A673 (cell line): Measurements from ENCODE around the gene PACSIN2. TPM values are rescaled to one million over a fixed set of nuclear protein-coding genes. Genes with fewer than 3 reads are reported as not detected.
A peak's percentile ranks its signal among the peaks of the same experiment; 100 is the strongest.

Experiments
- BruUV-seq: library from RNA; stranded (reverse); fragments of 400-500 nt; replicated peaks from 2 replicates; lab custom pipeline; 2021; lab: Mats Ljungman, UMichigan
- CTCF ChIA-PET: fragments of 300-600 bp; sonication (Branson Sonifier 250); formaldehyde crosslinking; loops from one replicate; lab custom pipeline; 2022; ENCODE audit warnings: antibody characterized with exemption; lab: Charles Lee
- POLR2A ChIA-PET: fragments of 300-600 bp; sonication (Branson Sonifier 250); formaldehyde crosslinking; loops from one replicate; lab custom pipeline; 2022; ENCODE audit warnings: antibody characterized with exemption; ENCODE audit not compliant: low non-redundant PET; lab: Charles Lee
- DNase-seq: peaks from one replicate; pipeline ENCODE4 v3.0.0-alpha.2; 2015; ENCODE audit warnings: low spot score
- H3K27ac ChIP-seq: fragments of 200-600 bp; sonication (generic); 2 replicates; pipeline ENCODE4 v1.5.1; 2016; ENCODE audit warnings: mixed run types, low read depth, mild to moderate bottlenecking, mixed read lengths, antibody characterized with exemption, low read length; ENCODE audit not compliant: poor library complexity, severe bottlenecking
- H3K27me3 ChIP-seq: fragments of 200-600 bp; sonication (generic); replicated peaks from 2 replicates; pipeline ENCODE4 v1.6.1; 2017; ENCODE audit warnings: mixed run types, low read depth, mild to moderate bottlenecking, mixed read lengths, antibody characterized with exemption, low read length; ENCODE audit not compliant: insufficient read depth, poor library complexity
- H3K36me3 ChIP-seq: fragments of 200-600 bp; sonication (generic); 2 replicates; pipeline ENCODE4 v1.6.1; 2016; ENCODE audit warnings: mixed run types, mild to moderate bottlenecking, mixed read lengths, antibody characterized with exemption, low read length; ENCODE audit not compliant: insufficient read depth, poor library complexity, severe bottlenecking
- H3K4me1 ChIP-seq: fragments of 200-600 bp; sonication (generic); 2 replicates; pipeline ENCODE4 v1.6.1; 2017; ENCODE audit warnings: mixed run types, mild to moderate bottlenecking, mixed read lengths, antibody characterized with exemption, low read length; ENCODE audit not compliant: insufficient read depth, poor library complexity, severe bottlenecking
- H3K4me3 ChIP-seq: fragments of 200-600 bp; sonication (generic); 2 replicates; pipeline ENCODE4 v1.5.1; 2016; ENCODE audit warnings: low read depth, mixed run types, mild to moderate bottlenecking, mixed read lengths, low read length; ENCODE audit not compliant: poor library complexity, severe bottlenecking
- H3K9me3 ChIP-seq: fragments of 200-600 bp; sonication (generic); 2 replicates; pipeline ENCODE4 v1.6.1; 2016; ENCODE audit warnings: mixed run types, low read depth, mild to moderate bottlenecking, mixed read lengths, antibody characterized with exemption, low read length; ENCODE audit not compliant: poor library complexity, severe bottlenecking
- EZH2 ChIP-seq: fragments of 200-600 bp; sonication (generic); IDR thresholded peaks from 2 replicates; pipeline ENCODE4 v1.6.1; 2017; ENCODE audit warnings: borderline replicate concordance, low read depth, mild to moderate bottlenecking, mixed read lengths, antibody characterized with exemption, low read length; ENCODE audit not compliant: poor library complexity, severe bottlenecking
- intact Hi-C: fragments of 100-400 bp; cut with micrococcal nuclease; formaldehyde crosslinking; loops from one replicate; pipeline ENCODE4 v1.10.0; 2022; ENCODE audit not compliant: unreplicated experiment
- total RNA-seq: library from RNA; stranded (reverse); gene quantifications from 2 replicates; pipeline ENCODE4 v1.2.3, GENCODE V29; 2021
- TF ChIP-seq, protein P1 (sequence below): fragments of 300-800, 200-600 bp; sonication (generic); conservative IDR thresholded peaks from 2 replicates; pipeline ENCODE4 v1.5.1; 2017; ENCODE audit warnings: low read depth, mild to moderate bottlenecking, antibody characterized with exemption, low read length, moderate library complexity, mixed read lengths

The PACSIN2 gene
- total RNA-seq, 1 experiment from 2014 or later, result 51.8 TPM

DNA sequence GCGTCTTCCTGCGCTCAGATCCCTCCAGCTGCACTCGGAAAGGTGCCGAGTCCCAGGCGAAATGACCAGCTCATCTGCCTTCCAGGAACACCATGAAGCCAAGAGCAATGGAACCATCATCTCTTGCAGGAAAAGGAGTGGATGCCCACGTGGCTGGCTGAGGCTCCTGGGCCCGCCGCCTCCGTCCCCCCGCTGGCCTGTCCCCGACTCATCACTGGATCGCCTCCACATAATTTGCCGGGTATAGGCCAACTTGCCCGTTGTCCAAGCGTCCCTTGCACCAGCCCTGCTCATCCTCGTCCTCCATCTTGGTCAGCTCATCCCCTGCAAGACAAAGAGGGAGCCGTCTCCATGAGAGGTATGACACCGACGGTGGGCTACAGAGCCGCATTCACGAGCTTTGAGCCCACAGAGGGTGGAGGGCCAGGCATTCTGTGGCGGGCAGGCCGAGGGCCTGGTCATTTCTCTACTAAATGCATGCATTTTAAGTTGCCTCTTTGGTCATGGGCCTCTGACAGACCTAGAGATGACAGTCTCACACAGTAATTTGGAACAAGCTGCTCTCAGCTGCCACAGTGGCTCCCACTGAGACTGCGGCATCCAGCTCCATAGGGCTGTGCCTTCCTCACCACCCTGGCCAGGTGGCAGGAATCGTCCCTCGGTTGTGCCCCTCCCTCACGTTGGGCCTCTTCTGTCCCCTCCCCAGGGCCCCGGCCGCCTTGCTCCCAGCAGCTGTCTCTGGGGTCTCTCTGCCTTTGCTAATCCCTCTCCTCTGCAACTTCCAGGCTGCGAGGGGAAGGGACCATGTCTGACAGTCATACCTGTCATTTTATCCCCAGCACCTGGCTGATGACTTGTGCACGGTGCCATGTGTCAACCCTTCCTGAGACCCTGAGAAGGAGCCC lies 143.6 kb downstream of the PACSIN2 start:
- Histone ChIP-seq H3K27ac (no peak overlapping the region), H3K27me3 (no peaks in the 10 kb centered on the region), H3K36me3 (peaks cover 8% of the 10 kb centered on the region), H3K4me3 (no peak overlapping the region), H3K9me3 (no peaks in the 10 kb centered on the region), H3K4me1 (no peaks in the 10 kb centered on the region)
- ChIA-PET POLR2A (no interaction called here), CTCF (no interaction called here)
- no peak for DNase-seq
- BruUV-seq, result no TSS peak
- TF ChIP-seq EZH2, result no peak
- TF ChIP-seq, protein P1, sequence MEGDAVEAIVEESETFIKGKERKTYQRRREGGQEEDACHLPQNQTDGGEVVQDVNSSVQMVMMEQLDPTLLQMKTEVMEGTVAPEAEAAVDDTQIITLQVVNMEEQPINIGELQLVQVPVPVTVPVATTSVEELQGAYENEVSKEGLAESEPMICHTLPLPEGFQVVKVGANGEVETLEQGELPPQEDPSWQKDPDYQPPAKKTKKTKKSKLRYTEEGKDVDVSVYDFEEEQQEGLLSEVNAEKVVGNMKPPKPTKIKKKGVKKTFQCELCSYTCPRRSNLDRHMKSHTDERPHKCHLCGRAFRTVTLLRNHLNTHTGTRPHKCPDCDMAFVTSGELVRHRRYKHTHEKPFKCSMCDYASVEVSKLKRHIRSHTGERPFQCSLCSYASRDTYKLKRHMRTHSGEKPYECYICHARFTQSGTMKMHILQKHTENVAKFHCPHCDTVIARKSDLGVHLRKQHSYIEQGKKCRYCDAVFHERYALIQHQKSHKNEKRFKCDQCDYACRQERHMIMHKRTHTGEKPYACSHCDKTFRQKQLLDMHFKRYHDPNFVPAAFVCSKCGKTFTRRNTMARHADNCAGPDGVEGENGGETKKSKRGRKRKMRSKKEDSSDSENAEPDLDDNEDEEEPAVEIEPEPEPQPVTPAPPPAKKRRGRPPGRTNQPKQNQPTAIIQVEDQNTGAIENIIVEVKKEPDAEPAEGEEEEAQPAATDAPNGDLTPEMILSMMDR, result no peak
- intact Hi-C loops, result no loop called here

- DNase-seq, result no peak
- Histone ChIP-seq H3K27me3 (no peaks in the 10 kb centered on the region), H3K27ac (no peak overlapping the region), H3K9me3 (no peaks in the 10 kb centered on the region), H3K4me1 (no peaks in the 10 kb centered on the region), H3K4me3 (no peak overlapping the region), H3K36me3 (peaks cover 8% of the 10 kb centered on the region)
- POLR2A ChIA-PET, result no interaction called here
- no peak for TF ChIP-seq EZH2
- TF ChIP-seq, protein P1, result no peak
- CTCF ChIA-PET, result interaction anchor here (0.6 kb wide), 1 partner anchor 88 kb away, joined by 4 read pairs; no protein-coding TSS in a partner anchor
- intact Hi-C loops, result loop anchor here (10.0 kb wide), 1 partner anchor 165 kb away; no protein-coding TSS in a partner anchor
- TSS peak; percentile 59 for BruUV-seq
Observed at GRCh38 chr22:42869888-42870480, 145.0 kb downstream of the PACSIN2 start.

GRCh38 chr22:42869463-42869862 lies 145.5 kb downstream of the PACSIN2 start:
- intact Hi-C loops, result loop anchor here (10.0 kb wide), 1 partner anchor 165 kb away; no protein-coding TSS in a partner anchor
- peaks cover 6% of the 10 kb centered on the region for H3K36me3 ChIP-seq
- ChIA-PET CTCF (no interaction called here), POLR2A (no interaction called here)
- no peak for DNase-seq
- no peaks in the 10 kb centered on the region for H3K27me3 ChIP-seq
- H3K4me1 ChIP-seq, result no peaks in the 10 kb centered on the region
- no peaks in the 10 kb centered on the region for H3K9me3 ChIP-seq
- H3K27ac ChIP-seq, result no peak overlapping the region
- H3K4me3 ChIP-seq, result no peak overlapping the region
- BruUV-seq, result no TSS peak
- TF ChIP-seq EZH2, result no peak
- TF ChIP-seq, protein P1, result no peak
